ENCODE results near the gene CADM1. TPM values are rescaled to one million over a fixed set of nuclear protein-coding genes. Genes with fewer than 3 reads are reported as not detected.

CADM1 gene
- total RNA-seq, 4 donors from 2014 or later: 89.9 to 351 (median 235) TPM

GRCh38 chr11:115206365-115207022, 297.7 kb downstream of the CADM1 start:
- Histone ChIP-seq H3K4me1 (peaks cover 21 to 36% of the 10 kb centered on the region in 2 donors), H3K27ac (peak overlapping the region in 1 of 3 donors; percentile 55), H3K9me3 (no peaks in the 10 kb centered on the region), H3K36me3 (no peaks in the 10 kb centered on the region), H3K27me3 (no peaks in the 10 kb centered on the region), H3K4me3 (replicated peaks in 1 of 3) (no peak overlapping the region)
- TF ChIP-seq CTCF (IDR thresholded peaks at IDR 0.05): no peak
- TF ChIP-seq POLR2A (IDR thresholded peaks at IDR 0.05): no peak
- 83 to 84% methylated on average over 7 of the region's 7 CpGs for WGBS, 2 donors
- DNase-seq: no peak
- intact Hi-C loops (cut with DNase I): no loop called here

- H3K4me3 ChIP-seq (replicated peaks in 1 of 3): no peak overlapping the region
- intact Hi-C loops (cut with DNase I): no loop called here
- WGBS, 2 donors: 56 to 63% methylated on average over 2 of the region's 2 CpGs
- H3K4me1 ChIP-seq: peaks cover 24 to 52% of the 10 kb centered on the region in 2 donors
- no peaks in the 10 kb centered on the region for H3K27me3 ChIP-seq
- TF ChIP-seq POLR2A (IDR thresholded peaks at IDR 0.05): no peak
- TF ChIP-seq CTCF (IDR thresholded peaks at IDR 0.05): no peak
- no peaks in the 10 kb centered on the region for H3K36me3 ChIP-seq
- DNase-seq: no peak
- H3K9me3 ChIP-seq: no peaks in the 10 kb centered on the region
- H3K27ac ChIP-seq: no peak overlapping the region
These were observed 301.2 kb downstream of the CADM1 start for GRCh38 chr11:115202900-115203552.

GRCh38 chr11:115202074-115202473, 302.1 kb downstream of the CADM1 start:
- WGBS, 2 donors: 87 to 92% methylated on average over 2 of the region's 2 CpGs
- intact Hi-C loops (cut with DNase I): no loop called here
- H3K4me3 ChIP-seq (replicated peaks in 1 of 3): no peak overlapping the region

GRCh38 chr11:115201111-115201792, 303.0 kb downstream of the CADM1 start:
- Histone ChIP-seq H3K36me3 (no peaks in the 10 kb centered on the region), H3K4me3 (replicated peaks in 1 of 3) (no peak overlapping the region), H3K27me3 (no peaks in the 10 kb centered on the region), H3K27ac (peak overlapping the region in 2 of 3 donors; percentile 35 to 52), H3K9me3 (no peaks in the 10 kb centered on the region), H3K4me1 (peaks cover 21 to 54% of the 10 kb centered on the region in 2 donors)
- TF ChIP-seq POLR2A (IDR thresholded peaks at IDR 0.05): no peak
- TF ChIP-seq CTCF (IDR thresholded peaks at IDR 0.05): no peak
- intact Hi-C loops (cut with DNase I): no loop called here
- no peak for DNase-seq
- 54 to 75% methylated on average over 6 of the region's 6 CpGs for WGBS, 2 donors

More at GRCh38 chr11:115202074-115202473, 302.1 kb downstream of the CADM1 start:
- Histone ChIP-seq H3K9me3 (no peaks in the 10 kb centered on the region), H3K27me3 (no peaks in the 10 kb centered on the region), H3K27ac (no peak overlapping the region), H3K36me3 (no peaks in the 10 kb centered on the region), H3K4me1 (peaks cover 23 to 53% of the 10 kb centered on the region in 2 donors)
- TF ChIP-seq CTCF (IDR thresholded peaks at IDR 0.05) (no peak), POLR2A (IDR thresholded peaks at IDR 0.05) (no peak)
- no peak for DNase-seq
